H1 (cell line): Measurements from ENCODE around the gene FSIP1. TPM values are rescaled to one million over a fixed set of nuclear protein-coding genes. Genes with fewer than 3 reads are reported as not detected.

ENCODE experiments used
- CTCF ChIA-PET: fragments of 300-600 bp; sonication (Branson Sonifier 250); formaldehyde crosslinking; loops from one replicate; lab custom pipeline; 2021; ENCODE audit not compliant: partially characterized antibody; lab: Charles Lee
- POLR2A ChIA-PET: fragments of 300-600 bp; sonication (Branson Sonifier 250); formaldehyde crosslinking; loops from one replicate; lab custom pipeline; 2021; ENCODE audit warnings: inconsistent platforms; ENCODE audit not compliant: partially characterized antibody; lab: Charles Lee
- DNase-seq, 2 experiments: peaks; one replicate each; pipeline versions ENCODE4 v3.0.0 to v3.0.0-alpha.2; 2010 to 2022; ENCODE audit warnings: low spot score in 2 of 2, low read depth in 1 of 2, mixed read lengths in 1 of 2
- FAIRE-seq: peaks from 2 replicates; lab custom pipeline; 2011; peaks lifted over from hg19 to GRCh38; lab: Jason Lieb, UNC
- H2AFZ ChIP-seq: 2 replicates; pipeline ENCODE4 v1.8.1; 2012; ENCODE audit warnings: low read length, inconsistent platforms
- H2AK5ac ChIP-seq: 2 replicates; pipeline ENCODE4 v1.6.1; 2013; ENCODE audit warnings: low read depth, low read length
- H2BK120ac ChIP-seq: replicated peaks from 2 replicates; pipeline ENCODE3; 2013; ENCODE audit warnings: low read depth, low read length, inconsistent platforms
- H2BK12ac ChIP-seq: 2 replicates; pipeline ENCODE4 v1.6.1; 2013; ENCODE audit warnings: low read depth, low read length
- H2BK15ac ChIP-seq: 2 replicates; pipeline ENCODE4 v1.6.1; 2013; ENCODE audit warnings: low read length
- H2BK20ac ChIP-seq: 2 replicates; pipeline ENCODE4 v1.6.1; 2013; ENCODE audit warnings: low read length
- H2BK5ac ChIP-seq: 2 replicates; pipeline ENCODE4 v1.6.1; 2013; ENCODE audit warnings: low read depth, low read length
- H3K14ac ChIP-seq: 2 replicates; pipeline ENCODE4 v1.6.1; 2013; ENCODE audit warnings: inconsistent platforms; ENCODE audit not compliant: insufficient read length
- H3K18ac ChIP-seq: 2 replicates; pipeline ENCODE4 v1.6.1; 2013; ENCODE audit warnings: low read length; ENCODE audit errors: extremely low read depth
- H3K23ac ChIP-seq: 2 replicates; pipeline ENCODE4 v1.6.1; 2013; ENCODE audit warnings: inconsistent platforms; ENCODE audit not compliant: insufficient read length
- H3K23me2 ChIP-seq: 2 replicates; pipeline ENCODE4 v1.6.1; 2013; ENCODE audit warnings: low read depth, low read length
- H3K27ac ChIP-seq: 2 replicates; pipeline ENCODE4 v1.6.1; 2011; ENCODE audit warnings: low read depth, low read length, inconsistent platforms
- H3K27me3 ChIP-seq, 4 experiments: replicated peaks in 1 of 4; 1 replicate in 1 of 4; 2 replicates in 3 of 4; pipeline versions ENCODE4 v1.6.1 to v1.8.1; 2011 to 2013; ENCODE audit warnings: low read length in 3 of 4, mild to moderate bottlenecking in 3 of 4, inconsistent platforms in 2 of 4, mixed read lengths in 2 of 4, moderate library complexity in 1 of 4; ENCODE audit not compliant: control insufficient read depth in 3 of 4, insufficient read depth in 3 of 4; ENCODE audit errors: extremely low read depth in 1 of 4
- H3K36me3 ChIP-seq, 4 experiments: 2 replicates each; pipeline versions ENCODE4 v1.6.1 to v1.8.1; 2011 to 2013; ENCODE audit warnings: mild to moderate bottlenecking in 4 of 4, low read length in 3 of 4, moderate library complexity in 2 of 4, control low read depth in 1 of 4, inconsistent platforms in 1 of 4; ENCODE audit not compliant: insufficient read depth in 4 of 4, control insufficient read depth in 2 of 4
- H3K4ac ChIP-seq: replicated peaks from 2 replicates; pipeline ENCODE3; 2013; ENCODE audit warnings: low read length, low read depth, mixed read lengths, inconsistent platforms; ENCODE audit not compliant: insufficient read length
- H3K4me1 ChIP-seq, 4 experiments: replicated peaks in 1 of 4; 1 replicate in 1 of 4; 2 replicates in 3 of 4; pipeline versions ENCODE4 v1.6.1 to v1.8.1; 2011 to 2013; ENCODE audit warnings: low read length in 3 of 4, inconsistent platforms in 2 of 4, mixed read lengths in 1 of 4; ENCODE audit not compliant: insufficient read depth in 4 of 4, control insufficient read depth in 3 of 4
- H3K4me2 ChIP-seq, 2 experiments: 2 replicates each; pipeline versions ENCODE4 v1.6.1 to v1.8.1; 2011 to 2013; ENCODE audit warnings: low read depth in 2 of 2, low read length in 2 of 2, control low read depth in 1 of 2, inconsistent platforms in 1 of 2, mild to moderate bottlenecking in 1 of 2; ENCODE audit not compliant: insufficient read depth in 1 of 2
- H3K4me3 ChIP-seq, 4 experiments: fragments of 200-600, 300-600 bp in 1 of 4; sonication (generic), shearing (Covaris generic), sonication (Bioruptor Twin) in 1 of 4; 2 replicates each; pipeline versions ENCODE4 v1.5.1 to v1.8.1; 2011 to 2016; ENCODE audit warnings: low read length in 4 of 4, low read depth in 3 of 4, control low read depth in 2 of 4, inconsistent platforms in 2 of 4, mild to moderate bottlenecking in 2 of 4, mixed read lengths in 1 of 4, moderate library complexity in 1 of 4; ENCODE audit not compliant: insufficient read depth in 2 of 4; ENCODE audit errors: extremely low read depth in 1 of 4
- H3K56ac ChIP-seq: replicated peaks from 2 replicates; pipeline ENCODE3; 2013; ENCODE audit warnings: low read depth, mild to moderate bottlenecking, mixed read lengths, low read length, inconsistent platforms; ENCODE audit not compliant: insufficient read length
- H3K79me1 ChIP-seq: 2 replicates; pipeline ENCODE4 v1.6.1; 2013; ENCODE audit warnings: low read depth, low read length, control low read depth
- H3K79me2 ChIP-seq, 2 experiments: 2 replicates each; pipeline versions ENCODE4 v1.6.1 to v1.8.1; 2012 to 2013; ENCODE audit warnings: low read length in 2 of 2, mild to moderate bottlenecking in 2 of 2, inconsistent platforms in 1 of 2; ENCODE audit not compliant: insufficient read depth in 2 of 2, control insufficient read depth in 1 of 2
- H3K9ac ChIP-seq, 4 experiments: replicated peaks in 1 of 4; 1 replicate in 1 of 4; 2 replicates in 3 of 4; pipeline versions ENCODE4 v1.6.1 to v1.8.1; 2011 to 2013; ENCODE audit warnings: low read depth in 3 of 4, low read length in 3 of 4, control low read depth in 2 of 4, mild to moderate bottlenecking in 2 of 4, moderate library complexity in 2 of 4, inconsistent platforms in 1 of 4; ENCODE audit errors: extremely low read depth in 1 of 4
- H3K9me3 ChIP-seq, 2 experiments: 2 replicates each; pipeline versions ENCODE4 v1.6.1 to v1.8.1; 2012 to 2013; ENCODE audit warnings: mild to moderate bottlenecking in 2 of 2, moderate library complexity in 2 of 2, control low read depth in 1 of 2, inconsistent platforms in 1 of 2, low read depth in 1 of 2, low read length in 1 of 2, mixed read lengths in 1 of 2; ENCODE audit not compliant: insufficient read depth in 2 of 2
- H4K20me1 ChIP-seq, 2 experiments: replicated peaks in 1 of 2; 2 replicates each; pipeline versions ENCODE3 to v1.8.1; 2011 to 2013; ENCODE audit warnings: inconsistent platforms in 2 of 2, low read length in 2 of 2, mild to moderate bottlenecking in 1 of 2; ENCODE audit not compliant: insufficient read depth in 2 of 2, control insufficient read depth in 1 of 2
- H4K5ac ChIP-seq: 2 replicates; pipeline ENCODE4 v1.6.1; 2013; ENCODE audit warnings: low read length, low read depth, mixed read lengths, inconsistent platforms; ENCODE audit not compliant: insufficient read length
- H4K8ac ChIP-seq: 2 replicates; pipeline ENCODE4 v1.8.0; 2013; ENCODE audit warnings: mild to moderate bottlenecking, moderate library complexity, low read length, inconsistent platforms; ENCODE audit not compliant: insufficient read depth; ENCODE audit errors: extremely low read depth
- H4K91ac ChIP-seq: replicated peaks from 2 replicates; pipeline ENCODE3; 2013; ENCODE audit warnings: low read length, mixed read lengths, inconsistent platforms; ENCODE audit not compliant: insufficient read length
- KDM4A ChIP-seq: IDR thresholded peaks from one replicate; pipeline ENCODE4 v1.7.1; 2012; ENCODE audit warnings: low read depth, mild to moderate bottlenecking, moderate library complexity, low read length, inconsistent platforms; ENCODE audit not compliant: severe bottlenecking
- WGBS, 2 experiments: shearing (Covaris generic) in 1 of 2; methylation state at CpG; one replicate each; pipeline versions ENCODE4 v1.1.6 to v1.1.7; 2013 to 2015; ENCODE audit warnings: low lambda C conversion rate in 2 of 2, mixed read lengths in 2 of 2, inconsistent platforms in 1 of 2, low coverage in 1 of 2, missing lambda C conversion rate in 1 of 2; ENCODE audit not compliant: insufficient replicate concordance in 2 of 2, insufficient coverage in 1 of 2, insufficient read length in 1 of 2; ENCODE audit errors: extremely low coverage in 1 of 2, missing lambda C conversion rate in 1 of 2; 5-methylcytosine and 5-hydroxymethylcytosine counted together
- polyA plus RNA-seq, 7 experiments: library from polyadenylated mRNA; depleted of rRNA in 3 of 7; stranded (reverse) in 5 of 7; unstranded in 2 of 7; fragments of >200 nt in 5 of 7; fragments of 200-250 nt in 2 of 7; gene quantifications; 1 replicate in 5 of 7; 2 replicates in 1 of 7; 4 replicates in 1 of 7; pipeline versions ENCODE4 v1.2.1 to v1.2.3, GENCODE V29; 2011 to 2013; ENCODE audit warnings: missing spikeins in 2 of 7, mixed read lengths in 2 of 7
- total RNA-seq: library from RNA; stranded (reverse); fragmentation: NEBNext Ultra II Directional; extraction: Animal tissue kit (Norgen Biotek cat#: 25700); gene quantifications from 2 replicates; pipeline ENCODE4 v1.2.1, GENCODE V29; 2021

The FSIP1 gene
- total and polyA plus RNA-seq, 2 of the 8 experiments (the other 6 are each of a cell fraction or from before 2014, with no cell fraction given), result 0.18 to 1.3 TPM

- no peak overlapping the region for H4K91ac ChIP-seq
- H3K23ac ChIP-seq, result no peak overlapping the region
- H2AK5ac ChIP-seq, result no peak overlapping the region
- H2AFZ ChIP-seq, result no peak overlapping the region
- no peak overlapping the region for H3K4me3 ChIP-seq
- H3K9ac ChIP-seq, result no peak overlapping the region
- H3K27ac ChIP-seq, result no peak overlapping the region
- H3K4ac ChIP-seq, result no peak overlapping the region
- H4K8ac ChIP-seq, result no peak overlapping the region
- no peak overlapping the region for H3K14ac ChIP-seq
- no peak for FAIRE-seq
- 93% methylated on average over 2 of the region's 2 CpGs; no CpG with 5 or more reads in 1 of the 2 experiments for WGBS, 2 experiments
- H3K23me2 ChIP-seq, result no peaks in the 10 kb centered on the region
- no peaks in the 10 kb centered on the region for H3K36me3 ChIP-seq
- H2BK12ac ChIP-seq, result no peak overlapping the region
- H3K4me1 ChIP-seq, result no peaks in the 10 kb centered on the region
- DNase-seq, result no peak
- H3K79me1 ChIP-seq, result no peaks in the 10 kb centered on the region
- H3K9me3 ChIP-seq, result no peaks in the 10 kb centered on the region
- H4K5ac ChIP-seq, result no peak overlapping the region
- H2BK120ac ChIP-seq, result no peak overlapping the region
- H2BK15ac ChIP-seq, result no peak overlapping the region
- H3K18ac ChIP-seq, result no peak overlapping the region
- H3K4me2 ChIP-seq, result no peak overlapping the region
- ChIA-PET POLR2A (no interaction called here), CTCF (no interaction called here)
- no peaks in the 10 kb centered on the region for H3K27me3 ChIP-seq
- no peaks in the 10 kb centered on the region for H3K79me2 ChIP-seq
- no peak overlapping the region for H3K56ac ChIP-seq
- no peaks in the 10 kb centered on the region for H4K20me1 ChIP-seq
- no peak overlapping the region for H2BK5ac ChIP-seq
- no peak overlapping the region for H2BK20ac ChIP-seq
- no peak for TF ChIP-seq KDM4A
Observed at GRCh38 chr15:39728845-39729244, 53.8 kb downstream of the FSIP1 start.
